GM12892 (cell line): ENCODE measurements around the gene CD72.

ENCODE experiments used
- DNase-seq: peaks from one replicate; pipeline ENCODE4 v3.0.0; 2011; ENCODE audit not compliant: insufficient read length
- FAIRE-seq: peaks from 2 replicates; lab custom pipeline; 2011; peaks lifted over from hg19 to GRCh38; lab: Jason Lieb, UNC
- POLR2A ChIP-seq: IDR thresholded peaks from 2 replicates; pipeline ENCODE4 v1.6.1; 2011; ENCODE audit warnings: low read depth, low read length, control low read depth
- POLR2AphosphoS5 ChIP-seq: IDR thresholded peaks from 2 replicates; pipeline ENCODE4 v1.6.1; 2011; ENCODE audit warnings: low read depth, low read length, control low read depth
- TAF1 ChIP-seq: IDR thresholded peaks from 2 replicates; pipeline ENCODE4 v1.6.1; 2011; ENCODE audit warnings: low read depth, mild to moderate bottlenecking, control low read depth, low read length, borderline replicate concordance

The CD72 gene

DNA sequence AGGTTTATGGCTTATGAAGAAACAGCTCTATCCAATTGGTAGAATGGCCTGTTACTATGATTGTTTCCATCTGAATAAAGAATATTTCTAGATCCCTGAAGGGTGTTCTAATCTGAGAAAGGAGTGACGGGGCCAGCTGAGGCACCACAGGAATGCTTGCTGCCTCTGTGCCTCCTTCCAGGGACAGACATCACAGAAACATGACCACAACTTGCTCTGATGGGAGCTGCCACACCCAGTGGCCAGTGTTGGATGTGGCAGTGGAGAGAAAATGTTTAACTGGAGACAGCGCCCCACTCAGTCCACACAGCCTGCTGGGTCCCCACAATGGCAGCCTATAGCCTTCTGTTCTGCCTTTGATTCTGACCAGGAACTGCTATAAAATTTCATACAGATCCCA is 51.8 kb downstream of the CD72 start:
- FAIRE-seq (no peak), DNase-seq (no peak)
- TF ChIP-seq POLR2A, result no peak
- TF ChIP-seq POLR2AphosphoS5, result no peak
- no peak for TF ChIP-seq TAF1

DNA sequence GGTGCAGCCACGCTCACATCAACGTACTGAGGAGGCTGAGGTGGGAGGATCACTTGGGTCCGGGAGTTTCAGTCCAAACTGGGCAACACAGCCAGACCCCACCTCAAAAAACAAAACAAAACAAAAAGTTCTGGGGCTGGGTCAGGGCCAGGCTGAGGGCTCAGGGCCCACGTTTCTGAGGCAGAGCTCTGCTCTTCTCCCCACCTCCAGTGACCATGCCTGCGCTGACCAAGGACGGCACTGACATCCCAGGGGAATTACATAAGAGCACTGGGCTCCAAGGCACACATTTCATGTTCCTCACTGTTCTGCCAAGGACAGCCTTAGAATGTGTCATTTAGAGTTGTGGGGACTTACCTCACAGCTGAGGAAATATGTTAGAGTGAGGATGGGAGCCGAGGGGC is 53.6 kb downstream of the CD72 start:
- DNase-seq (no peak), FAIRE-seq (no peak)
- TF ChIP-seq POLR2A (no peak), TAF1 (no peak), POLR2AphosphoS5 (no peak)

DNA sequence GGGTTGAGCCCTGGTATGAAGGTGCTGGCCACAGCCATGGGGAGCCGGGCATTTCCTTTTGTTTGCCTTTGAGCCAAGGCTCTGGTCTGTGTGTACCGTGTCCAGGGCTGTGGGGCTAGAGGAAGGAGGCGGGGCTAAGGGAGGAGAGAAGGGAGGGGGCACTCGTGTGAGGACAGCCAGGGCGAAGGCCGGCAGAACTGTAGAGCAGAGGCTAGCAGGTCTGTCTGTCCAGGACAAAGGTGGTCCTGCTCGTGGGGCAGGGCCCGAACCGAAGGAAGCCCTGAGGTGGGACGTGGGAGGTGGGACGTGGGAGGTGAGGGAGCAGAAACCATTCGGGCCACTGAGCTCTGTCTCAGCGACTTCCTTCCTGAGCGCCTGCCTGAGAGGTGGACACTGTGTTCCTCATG is 54.4 kb downstream of the CD72 start:
- DNase-seq (no peak), FAIRE-seq (no peak)
- TF ChIP-seq TAF1, result no peak
- no peak for TF ChIP-seq POLR2AphosphoS5
- no peak for TF ChIP-seq POLR2A

DNA sequence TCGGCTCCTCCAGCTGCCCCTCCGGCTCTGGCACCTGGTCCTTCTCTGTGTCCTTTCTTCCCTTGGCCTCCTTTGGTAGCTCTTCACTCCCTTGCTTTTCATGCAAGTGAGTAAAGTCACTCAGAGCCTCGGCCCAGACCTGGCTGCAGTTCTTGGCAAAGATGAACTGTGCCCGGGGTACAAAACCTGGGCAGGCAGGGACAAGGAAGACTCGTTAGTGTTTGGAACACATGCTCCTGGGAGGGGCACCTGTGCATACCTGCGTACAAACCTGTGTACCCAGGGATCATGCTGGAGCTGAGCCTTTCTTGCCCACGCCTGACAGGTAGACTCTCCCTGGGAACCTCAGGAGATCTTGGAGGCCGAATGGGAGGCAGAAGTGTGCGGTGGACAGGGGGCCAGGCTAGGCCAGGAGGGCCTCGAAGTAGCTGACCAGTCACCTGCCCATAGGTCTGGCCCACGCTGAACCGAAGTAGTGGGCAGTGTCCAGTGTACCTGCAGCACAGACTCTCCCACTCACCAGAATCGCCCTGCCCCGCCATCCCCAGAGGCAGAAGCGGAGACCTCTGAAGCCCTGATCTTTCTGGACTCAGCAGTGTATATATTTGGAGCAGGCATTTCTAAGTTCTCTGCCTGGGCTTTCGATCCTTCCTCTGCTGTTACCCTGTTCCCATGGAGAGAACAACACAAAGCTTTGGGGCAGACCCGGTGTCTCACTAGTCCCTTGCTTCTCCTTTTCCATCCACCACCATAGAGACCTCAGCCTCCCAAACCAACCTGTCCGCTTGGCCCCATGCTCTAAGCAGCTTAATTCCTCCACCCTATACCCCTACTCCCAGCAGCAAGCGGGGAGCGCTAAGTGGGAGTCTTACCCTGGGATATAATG is 55.1 kb downstream of the CD72 start:
- TF ChIP-seq TAF1 (no peak), POLR2A (no peak), POLR2AphosphoS5 (no peak)
- DNase-seq, result no peak
- FAIRE-seq, result no peak

DNA sequence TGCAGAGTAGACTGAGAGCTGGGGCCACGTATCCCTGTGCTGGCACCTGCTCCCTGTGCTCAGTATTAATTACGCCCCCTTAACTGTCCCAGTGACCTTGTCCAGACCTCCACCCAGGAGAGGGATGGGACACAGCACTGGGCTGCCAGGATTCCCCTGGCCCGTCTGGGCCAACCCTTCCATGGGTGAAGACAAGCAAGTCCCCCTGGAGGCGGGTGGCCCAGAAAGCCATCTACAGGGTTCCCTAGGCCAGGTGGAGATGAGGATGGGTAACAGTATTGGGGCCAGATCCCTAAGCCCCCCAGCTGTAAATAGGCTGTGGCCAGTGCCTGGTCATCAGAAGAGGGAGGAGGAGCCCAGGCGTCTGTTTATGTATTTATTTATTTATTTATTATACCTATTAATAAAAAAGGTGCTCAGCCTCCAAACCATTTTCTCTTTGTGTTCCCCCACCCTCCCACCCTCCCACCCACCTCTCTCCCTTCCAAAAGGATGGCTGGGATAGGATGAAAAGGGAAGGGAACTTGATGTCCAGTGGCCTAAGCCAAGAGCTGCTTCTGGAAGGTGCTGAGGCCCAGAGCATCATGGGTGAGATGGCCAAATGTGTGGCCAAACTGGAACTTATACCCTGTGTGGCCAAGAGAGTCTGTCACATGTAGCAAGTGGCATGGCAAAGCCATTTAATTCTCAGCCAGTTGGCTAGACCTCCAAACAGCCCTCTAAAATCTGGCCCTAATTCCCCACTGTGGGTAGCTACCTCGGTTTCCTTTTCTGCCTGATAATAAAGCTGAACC is 56.5 kb downstream of the CD72 start:
- no peak for FAIRE-seq
- DNase-seq, result no peak
- TF ChIP-seq POLR2AphosphoS5 (no peak), POLR2A (no peak), TAF1 (no peak)

GRCh38 chr9:35560625-35561337 is 57.4 kb downstream of the CD72 start:
- TF ChIP-seq POLR2A, result no peak
- no peak for TF ChIP-seq TAF1
- TF ChIP-seq POLR2AphosphoS5, result no peak

More at GRCh38 chr9:35560625-35561337, 57.4 kb downstream of the CD72 start:
- no peak for DNase-seq
- FAIRE-seq, result no peak
